Activated gamma-delta T cell (primary cell): ENCODE data around the gene NOL4L.

ENCODE experiments used
- DNase-seq: peaks from one replicate; lab custom pipeline; 2025; lab: John Stamatoyannopoulos, UW

Gene NOL4L

DNA sequence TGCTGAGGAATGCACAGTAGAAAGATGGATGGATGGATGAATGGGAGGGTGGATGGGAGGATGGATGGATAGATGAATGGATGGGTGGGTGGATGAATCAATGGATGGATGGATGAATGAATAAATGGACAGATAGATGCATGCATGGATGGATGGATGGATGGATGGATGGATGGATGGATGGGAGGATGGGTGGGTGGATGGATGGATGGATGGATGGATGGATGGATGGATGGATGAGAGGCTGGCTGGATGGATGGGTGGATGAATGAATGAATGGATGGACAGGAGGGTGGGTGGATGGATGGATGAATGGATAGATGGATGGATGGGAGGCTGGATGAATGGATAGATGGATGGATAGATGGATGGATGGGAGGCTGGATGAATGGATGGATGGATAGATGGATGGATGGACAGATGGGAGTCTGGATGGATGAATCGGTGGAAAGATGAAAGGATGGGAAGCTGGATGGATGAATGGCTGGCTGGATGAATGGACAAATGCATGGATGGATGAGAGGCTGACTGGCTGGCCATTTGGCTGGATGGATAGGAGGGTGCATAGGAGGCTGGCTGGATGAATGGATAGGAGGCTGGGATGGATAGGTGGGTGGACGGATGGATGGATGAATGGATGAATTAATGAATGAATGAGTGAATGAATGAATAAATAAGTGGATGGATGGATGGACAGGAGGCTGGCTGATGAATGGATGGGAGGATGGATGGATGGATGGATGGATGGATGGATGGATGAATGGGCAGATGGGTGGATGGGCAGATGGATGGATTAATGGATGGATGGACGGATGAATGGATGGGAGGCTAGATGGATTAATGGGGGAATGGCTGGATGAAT, 28.3 kb upstream of the NOL4L start:
- no peak for DNase-seq

GRCh38 chr20:32612351-32613191, 27.4 kb upstream of the NOL4L start:
- DNase-seq, result no peak

- no peak for DNase-seq
Observed at GRCh38 chr20:32611868-32612267, 26.7 kb upstream of the NOL4L start.

GRCh38 chr20:32611286-32611685, 26.2 kb upstream of the NOL4L start:
- no peak for DNase-seq

DNA sequence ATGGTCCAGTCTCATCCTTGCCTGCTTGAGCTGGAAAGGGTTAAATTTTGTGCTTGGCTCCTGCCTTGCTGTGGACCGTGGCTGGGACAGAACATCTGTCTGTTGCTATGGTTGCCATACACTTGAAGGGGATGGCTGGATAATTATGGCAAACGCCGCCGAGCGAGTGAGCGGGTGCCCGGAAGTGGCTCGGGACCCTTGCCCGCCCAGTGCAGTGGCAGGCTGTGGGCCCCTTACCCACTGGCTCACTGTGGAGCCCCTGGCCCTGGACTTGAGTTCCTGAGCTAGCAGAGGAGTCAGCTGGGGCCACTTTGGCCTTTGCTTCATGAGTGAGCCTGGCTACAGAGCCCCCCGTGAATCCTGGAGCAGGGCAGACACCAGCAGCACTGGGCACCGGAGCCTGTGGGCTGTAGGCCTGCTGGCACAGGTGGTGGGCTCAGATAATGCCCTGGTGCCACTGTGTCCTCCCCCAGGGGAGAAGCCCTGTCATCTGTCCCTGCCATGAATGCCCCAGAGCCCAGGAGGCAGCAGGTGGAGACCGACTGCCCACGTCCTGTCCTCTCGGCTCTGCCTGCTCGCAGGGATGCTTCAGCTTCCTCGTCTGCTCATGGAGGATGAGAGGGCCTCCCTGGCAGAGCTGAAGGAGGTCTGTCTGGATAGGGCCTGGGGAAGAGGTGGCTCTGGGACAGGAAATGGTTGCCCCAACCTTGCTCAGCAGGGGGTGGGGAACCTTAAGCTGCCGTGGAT, 25.5 kb upstream of the NOL4L start:
- no peak for DNase-seq

GRCh38 chr20:32609993-32610392, 24.9 kb upstream of the NOL4L start:
- no peak for DNase-seq

DNA sequence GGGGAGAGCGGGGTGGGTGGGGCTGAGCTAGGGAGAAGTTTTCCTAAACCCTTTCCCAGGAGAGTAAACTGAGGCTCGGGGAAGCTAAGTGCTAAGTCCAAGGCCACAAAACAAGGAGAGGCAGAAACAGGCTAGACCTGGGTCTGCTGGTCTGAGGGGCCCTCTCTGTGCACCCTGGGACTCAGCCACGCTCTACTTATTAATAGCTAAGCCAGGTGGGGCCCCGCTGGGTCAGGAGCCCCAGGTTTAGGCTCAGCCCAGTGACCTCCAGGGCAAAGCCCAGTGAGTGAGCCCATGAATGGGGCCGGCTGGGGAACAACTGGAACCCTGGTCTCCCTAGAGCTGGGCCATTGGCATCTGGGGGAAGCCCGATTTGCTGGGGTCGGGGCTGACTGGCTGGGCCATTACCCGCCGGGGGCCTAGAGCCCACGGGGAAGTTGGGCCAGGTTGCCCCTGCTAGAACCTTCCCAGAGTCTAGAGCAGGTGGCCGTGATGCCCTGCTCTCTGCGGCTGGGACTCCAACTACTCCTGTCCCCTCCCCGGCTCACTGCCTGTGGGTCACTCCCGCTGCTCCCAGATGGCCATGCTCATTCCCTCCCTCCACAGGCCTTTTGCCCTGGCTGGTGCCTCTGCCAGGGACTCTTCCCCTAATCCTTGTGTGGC, 24.1 kb upstream of the NOL4L start:
- DNase-seq, result no peak

DNA sequence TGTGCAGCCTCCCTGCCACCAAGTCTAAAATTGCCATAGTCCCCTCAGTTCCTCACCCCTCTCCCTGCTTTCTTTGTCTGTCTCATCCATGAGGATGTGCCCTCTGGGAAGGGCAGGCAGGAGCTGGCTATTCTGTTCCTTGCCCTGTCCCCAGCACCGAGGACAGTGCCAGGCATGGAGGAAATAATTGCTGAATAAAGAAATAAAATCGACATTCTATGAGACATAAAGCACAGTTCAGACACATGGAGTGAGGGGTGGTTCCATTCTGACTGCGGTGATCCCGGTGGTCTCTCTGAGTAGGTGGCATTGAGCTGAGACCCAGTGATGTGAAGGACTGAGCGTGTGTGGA, 23.5 kb upstream of the NOL4L start:
- DNase-seq, result no peak

GRCh38 chr20:32607727-32608663, 22.9 kb upstream of the NOL4L start:
- no peak for DNase-seq

DNA sequence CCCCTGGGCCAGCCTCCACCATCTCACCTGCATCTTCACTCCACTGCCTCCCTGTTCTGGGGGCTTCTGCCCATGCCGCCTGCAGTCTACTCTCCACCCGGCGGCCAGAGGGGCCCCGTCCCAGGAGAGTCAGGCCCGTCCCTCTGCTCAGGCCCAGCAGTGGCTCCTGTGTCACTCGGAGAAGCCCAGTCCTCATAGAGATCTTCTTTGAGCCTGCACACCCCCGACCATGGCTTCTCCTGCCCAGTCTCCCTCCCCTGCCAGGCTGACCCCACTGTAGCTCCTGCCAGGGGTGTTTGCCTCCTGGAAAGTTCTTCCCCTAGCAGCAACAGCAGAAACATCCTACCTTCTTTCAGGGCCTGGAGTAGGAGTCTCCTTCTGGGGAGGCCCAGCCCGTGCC, 22.2 kb upstream of the NOL4L start:
- DNase-seq, result no peak

GRCh38 chr20:32606790-32607189, 21.7 kb upstream of the NOL4L start:
- no peak for DNase-seq

- no peak for DNase-seq
Observed at GRCh38 chr20:32606107-32606506, 21.0 kb upstream of the NOL4L start.

- DNase-seq, result no peak
Observed at GRCh38 chr20:32605167-32605656, 20.1 kb upstream of the NOL4L start.

DNA sequence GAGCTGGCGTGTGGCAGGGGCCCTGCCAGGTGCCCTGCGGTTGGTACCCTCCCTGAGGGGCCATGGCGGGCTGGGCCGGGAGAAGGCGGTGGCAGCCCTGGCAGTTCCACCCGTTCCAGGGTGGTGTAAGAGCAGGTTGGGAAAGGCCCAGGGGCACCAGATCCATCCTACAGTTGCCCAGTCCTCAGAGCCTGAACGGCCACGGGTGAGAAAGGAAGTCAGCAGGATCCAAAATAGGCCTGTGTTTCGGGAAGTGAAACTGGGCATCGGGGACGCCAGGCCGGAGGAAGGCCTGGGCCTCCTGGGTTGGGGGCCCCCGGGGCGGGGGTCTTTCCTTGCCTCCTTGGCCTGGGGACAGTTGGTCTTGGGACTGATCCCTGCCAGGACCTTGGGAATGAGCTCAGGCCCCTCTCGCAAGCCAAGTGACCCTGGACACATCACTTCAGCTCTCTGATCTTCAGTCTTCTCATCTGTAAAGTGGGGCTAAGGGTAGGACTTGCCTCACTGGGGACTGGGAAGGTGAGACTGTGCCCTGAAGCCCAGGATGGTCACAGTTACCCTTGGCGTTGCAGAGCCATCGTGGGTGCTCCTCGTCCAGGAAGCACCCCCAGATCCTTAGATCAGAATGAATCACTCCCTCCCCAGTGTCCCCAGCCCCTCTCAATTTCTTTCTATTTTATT, 18.1 kb upstream of the NOL4L start:
- no peak for DNase-seq

DNA sequence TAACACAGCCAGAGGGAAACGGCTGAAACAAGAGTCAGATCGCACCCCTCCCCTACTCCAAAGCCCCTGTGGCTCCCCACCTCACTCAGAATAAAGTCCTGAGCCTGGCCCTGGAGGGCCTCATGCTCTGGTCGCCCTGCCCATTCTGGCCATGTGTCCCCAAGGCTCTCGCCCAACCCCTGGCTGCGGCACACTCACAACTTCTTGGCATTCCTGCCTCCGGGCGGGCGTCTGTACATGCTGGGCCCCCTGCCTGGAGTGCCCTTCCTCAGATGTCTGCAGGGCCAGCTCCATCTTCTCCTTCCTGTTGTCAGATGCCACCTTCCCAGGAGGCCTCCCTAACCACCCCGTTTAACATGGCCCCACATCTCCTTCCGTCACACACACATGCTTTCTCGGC, 17.1 kb upstream of the NOL4L start:
- no peak for DNase-seq

DNA sequence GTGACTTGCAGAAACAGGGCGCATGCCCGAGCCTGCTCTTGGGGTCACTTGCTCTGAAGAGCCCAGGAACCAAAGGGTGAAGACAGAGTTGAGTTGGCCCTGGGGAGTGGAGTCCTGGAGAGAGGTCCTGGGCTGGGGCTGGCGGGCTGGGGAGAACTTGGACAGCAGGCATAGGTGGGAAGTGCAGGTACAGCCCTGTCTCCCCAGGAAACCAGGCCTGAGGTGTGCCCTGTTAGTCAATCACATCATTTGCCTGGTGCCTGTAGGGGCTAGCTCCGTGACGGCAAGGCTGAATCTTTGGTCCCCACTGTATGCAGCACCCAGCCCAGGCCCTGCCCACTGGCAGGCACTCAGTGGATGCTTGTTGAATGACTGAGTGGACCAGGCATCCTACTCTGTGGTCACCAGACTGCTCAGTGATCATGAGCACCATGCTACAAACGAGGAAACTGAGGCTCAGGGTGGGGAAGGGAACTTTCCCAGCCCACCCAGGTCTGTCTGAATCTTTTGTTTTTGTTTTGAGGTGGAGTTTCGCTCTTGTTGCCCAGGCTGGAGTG, 15.6 kb upstream of the NOL4L start:
- DNase-seq, result no peak

- DNase-seq, result no peak
Observed at GRCh38 chr20:32599783-32600340, 14.7 kb upstream of the NOL4L start.

GRCh38 chr20:32598606-32599005, 13.5 kb upstream of the NOL4L start:
- DNase-seq, result no peak

DNA sequence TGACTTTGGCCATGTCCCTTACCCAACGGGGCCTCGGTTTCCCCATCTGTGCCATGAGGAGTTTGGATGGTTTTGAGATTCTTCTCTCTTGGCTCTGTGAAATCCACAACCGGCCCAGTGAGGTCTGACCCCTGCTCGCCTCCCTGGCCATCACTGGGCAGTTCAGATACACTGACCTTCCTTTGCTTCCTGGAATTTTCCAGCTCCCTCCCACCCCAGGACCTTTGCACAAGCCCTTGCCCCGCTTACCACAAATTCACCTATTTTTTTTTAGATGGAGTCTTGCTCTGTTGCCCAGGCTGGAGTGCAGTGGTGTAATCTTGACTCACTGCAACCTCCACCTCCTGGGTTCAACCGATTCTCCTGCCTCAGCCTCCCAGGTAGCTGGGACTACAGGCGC, 12.6 kb upstream of the NOL4L start:
- no peak for DNase-seq
